NT2/D1 (cell line): Measurements from ENCODE around the gene C16orf86.

Experiments
- SUZ12 ChIP-seq: IDR thresholded peaks from 2 replicates; pipeline ENCODE4 v1.6.1; 2011; ENCODE audit not compliant: insufficient read length, insufficient read depth; ENCODE audit errors: extremely low read depth
- YY1 ChIP-seq: IDR thresholded peaks from 2 replicates; pipeline ENCODE4 v1.6.1; 2011; ENCODE audit not compliant: insufficient read length, insufficient read depth
- ZNF274 ChIP-seq: IDR thresholded peaks from 2 replicates; pipeline ENCODE4 v1.6.1; 2011; ENCODE audit warnings: mild to moderate bottlenecking, low read depth, low read length

GRCh38 chr16:67674851-67675578, 8.4 kb downstream of the C16orf86 start:
- TF ChIP-seq YY1 (no peak), ZNF274 (no peak), SUZ12 (no peak)
